ENCODE results near the gene ARMC12. TPM values are rescaled to one million over a fixed set of nuclear protein-coding genes. Genes with fewer than 3 reads are reported as not detected.

ARMC12 gene
- total and polyA plus RNA-seq, 2 donors (not counting 3 experiments of a cell fraction or from before 2014, with no cell fraction given) = 0.91 to 1.9 TPM

- no peaks in the 10 kb centered on the region for H4K20me1 ChIP-seq (replicated peaks; ENCODE audit: control insufficient read depth, extremely low read depth, insufficient read depth, low read length)
- no peaks in the 10 kb centered on the region for H3K36me3 ChIP-seq (ENCODE audit: control insufficient read depth in 2 of 2, extremely low read depth in 1 of 2, insufficient read depth in 2 of 2, low read length in 2 of 2)
- no peak overlapping the region for H3K27ac ChIP-seq (ENCODE audit: insufficient read depth, low read depth, low read length)
- no TSS peak for BruUV-seq (replicated peaks)
- TF ChIP-seq, protein P1, sequence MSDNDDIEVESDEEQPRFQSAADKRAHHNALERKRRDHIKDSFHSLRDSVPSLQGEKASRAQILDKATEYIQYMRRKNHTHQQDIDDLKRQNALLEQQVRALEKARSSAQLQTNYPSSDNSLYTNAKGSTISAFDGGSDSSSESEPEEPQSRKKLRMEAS (IDR thresholded peaks at IDR 0.05; ENCODE audit: insufficient read depth, insufficient read length) = no peak
- TF ChIP-seq POLR2AphosphoS5 (IDR thresholded peaks at IDR 0.05; ENCODE audit: insufficient read depth, low read depth, low read length) = no peak
- TF ChIP-seq EZH2 (IDR thresholded peaks at IDR 0.05; ENCODE audit: borderline replicate concordance, low read depth, low read length, severe bottlenecking) = no peak
- TF ChIP-seq MYC (IDR thresholded peaks at IDR 0.05; ENCODE audit: low read depth, low read length) = no peak
- no peak for TF ChIP-seq POLR2A (IDR thresholded peaks at IDR 0.05; ENCODE audit: low read depth, low read length)
- TF ChIP-seq GATA2 (IDR thresholded peaks at IDR 0.05; ENCODE audit: insufficient read depth, insufficient read length, low read depth, low read length) = no peak
- TF ChIP-seq JUN (IDR thresholded peaks at IDR 0.05; ENCODE audit: borderline replicate concordance, insufficient read depth, insufficient read length, low read depth) = no peak
- no peak for TF ChIP-seq FOS (IDR thresholded peaks at IDR 0.05; ENCODE audit: borderline replicate concordance, insufficient read depth, low read length)
- no peak for TF ChIP-seq CTCF (IDR thresholded peaks at IDR 0.05; ENCODE audit: extremely low read depth in 1 of 2, insufficient read depth in 1 of 2, low read depth in 1 of 2, low read length in 2 of 2)
- peaks cover 0 to 4% of the 10 kb centered on the region in 2 experiments for H3K27me3 ChIP-seq (ENCODE audit: control insufficient read depth in 2 of 2, insufficient read depth in 2 of 2, low read length in 2 of 2)
- H3K9me1 ChIP-seq (replicated peaks; ENCODE audit: control insufficient read depth, extremely low read depth, insufficient read depth, low read length) = no peaks in the 10 kb centered on the region
- ChIA-PET CTCF (no interaction called here), POLR2A (no interaction called here)
- H2AFZ ChIP-seq (ENCODE audit: low read depth, low read length) = no peak overlapping the region
- dilution Hi-C loops (cut with MboI; ENCODE audit: extremely low pct_ligation_motif_present, low sequenced_read_pairs) = no loop called here
- no peaks in the 10 kb centered on the region for H3K9me3 ChIP-seq (replicated peaks; ENCODE audit: control insufficient read depth, insufficient read depth, low read length)
- no peaks in the 10 kb centered on the region for H3K79me2 ChIP-seq (ENCODE audit: control insufficient read depth, insufficient read depth, low read length)
- DNase-seq (ENCODE audit: low read depth, low spot score) (no peak), FAIRE-seq (no peak)
- no peak overlapping the region for H3K9ac ChIP-seq (replicated peaks; ENCODE audit: extremely low read depth, insufficient read depth, low read length)
- no peak overlapping the region for H3K4me3 ChIP-seq (replicated peaks in 1 of 3; ENCODE audit: insufficient read depth in 1 of 3, low read depth in 1 of 3, low read length in 3 of 3)
- H3K4me1 ChIP-seq (ENCODE audit: control insufficient read depth, extremely low read depth, insufficient read depth, low read length) = no peaks in the 10 kb centered on the region
- H3K4me2 ChIP-seq (ENCODE audit: insufficient read depth, low read length) = no peak overlapping the region
- intact Hi-C loops (cut with micrococcal nuclease) = no loop called here
Observed at GRCh38 chr6:35795453-35796071, 58.7 kb downstream of the ARMC12 start.

Measured in endothelial cell of umbilical vein (primary cell).